GM12878 (cell line): ENCODE data around the gene CD2BP2. TPM values are rescaled to one million over a fixed set of nuclear protein-coding genes. Genes with fewer than 3 reads are reported as not detected.

ENCODE experiments used
- ATAC-seq: fragments of 200-7000 bp; cut with Tn5 transposase; 3 replicates; pipeline ENCODE4 v1.9.1; 2020; ENCODE audit warnings: mild to moderate bottlenecking, moderate library complexity
- BruUV-seq: library from RNA; stranded (reverse); fragments of 400-500 nt; replicated peaks from 2 replicates; lab custom pipeline; 2021; lab: Mats Ljungman, UMichigan
- CTCF ChIA-PET: fragments of 300-600 bp; sonication (Branson Sonifier 250); formaldehyde crosslinking; extraction: SDS; loops from one replicate; lab custom pipeline; 2021; ENCODE audit warnings: inconsistent platforms; lab: Yijun Ruan, JAX
- POLR2A ChIA-PET: fragments of 350-600 bp; formaldehyde crosslinking; extraction: SDS; loops from one replicate; lab custom pipeline; 2021; ENCODE audit warnings: inconsistent platforms; lab: Charles Lee
- RAD21 ChIA-PET: fragments of 300-600 bp; sonication (Branson Sonifier 250); formaldehyde crosslinking; loops from one replicate; lab custom pipeline; 2023; ENCODE audit warnings: antibody characterized with exemption; ENCODE audit not compliant: unreplicated experiment; lab: Charles Lee
- SMC1A ChIA-PET: fragments of 300-600 bp; sonication (Branson Sonifier 250); formaldehyde crosslinking; loops from one replicate; lab custom pipeline; 2023; ENCODE audit not compliant: unreplicated experiment, uncharacterized antibody; lab: Charles Lee
- DNase-seq: peaks from one replicate; pipeline ENCODE4 v3.0.0-alpha.2; 2011; ENCODE audit warnings: low read depth, low spot score
- FAIRE-seq: peaks from 3 replicates; lab custom pipeline; 2011; peaks lifted over from hg19 to GRCh38; lab: Jason Lieb, UNC
- H2AFZ ChIP-seq: 2 replicates; pipeline ENCODE4 v1.6.0; 2011; ENCODE audit warnings: low read depth, low read length, control low read depth; ENCODE audit not compliant: control insufficient read depth
- H3K27ac ChIP-seq: 2 replicates; pipeline ENCODE4 v1.5.1; 2011; ENCODE audit warnings: control low read depth; ENCODE audit not compliant: control insufficient read depth, insufficient read depth
- H3K27me3 ChIP-seq, 2 experiments: replicated peaks in 1 of 2; 2 replicates each; pipeline versions ENCODE4 v1.6.0 to v1.6.1; 2011; ENCODE audit warnings: low read length in 1 of 2; ENCODE audit not compliant: control insufficient read depth in 2 of 2, insufficient read depth in 2 of 2
- H3K36me3 ChIP-seq, 2 experiments: 2 replicates each; pipeline ENCODE4 v1.5.1; 2011; ENCODE audit warnings: low read length in 1 of 2; ENCODE audit not compliant: control insufficient read depth in 2 of 2, insufficient read depth in 2 of 2
- H3K4me1 ChIP-seq: 2 replicates; pipeline ENCODE4 v1.6.1; 2011; ENCODE audit warnings: mild to moderate bottlenecking, low read length, moderate library complexity, mixed read lengths; ENCODE audit not compliant: control insufficient read depth, insufficient read depth
- H3K4me2 ChIP-seq: 2 replicates; pipeline ENCODE4 v1.6.0; 2011; ENCODE audit warnings: control low read depth; ENCODE audit not compliant: control insufficient read depth, insufficient read depth
- H3K4me3 ChIP-seq: fragments of 200-600 bp; sonication (generic); 2 replicates; pipeline ENCODE4 v1.5.1; 2016
- H3K79me2 ChIP-seq: 2 replicates; pipeline ENCODE4 v1.6.0; 2011; ENCODE audit warnings: low read length; ENCODE audit not compliant: control insufficient read depth, insufficient read depth
- H3K9ac ChIP-seq: 2 replicates; pipeline ENCODE4 v1.8.0; 2011; ENCODE audit warnings: low read length, control low read depth, mixed read lengths; ENCODE audit not compliant: control insufficient read depth, insufficient read depth
- H3K9me3 ChIP-seq: replicated peaks from 3 replicates; pipeline ENCODE4 v1.5.1; 2011; ENCODE audit warnings: mild to moderate bottlenecking, low read length; ENCODE audit not compliant: control insufficient read depth, insufficient read depth
- H4K20me1 ChIP-seq: 2 replicates; pipeline ENCODE4 v1.6.0; 2011; ENCODE audit not compliant: control insufficient read depth, insufficient read depth
- BCL3 ChIP-seq: IDR thresholded peaks from 2 replicates; pipeline ENCODE4 v1.6.1; 2011; ENCODE audit warnings: borderline replicate concordance, low read depth, mild to moderate bottlenecking, moderate library complexity, low read length; ENCODE audit not compliant: insufficient read depth, poor library complexity, severe bottlenecking
- CBFB ChIP-seq: IDR thresholded peaks from 2 replicates; pipeline ENCODE4 v1.6.1; 2016; ENCODE audit warnings: antibody characterized with exemption, low read depth
- CHD1 ChIP-seq: IDR thresholded peaks from 2 replicates; pipeline ENCODE4 v1.6.1; 2012; ENCODE audit warnings: low read depth, low read length, improper control_type of control experiment
- CHD4 ChIP-seq: fragments of 200-600 bp; sonication (generic); IDR thresholded peaks from 2 replicates; pipeline ENCODE4 v1.6.1; 2016; ENCODE audit warnings: mild to moderate bottlenecking
- ELK1 ChIP-seq: IDR thresholded peaks from 2 replicates; pipeline ENCODE4 v1.6.1; 2012; ENCODE audit warnings: low read depth, low read length, improper control_type of control experiment
- FOS ChIP-seq: IDR thresholded peaks from 3 replicates; pipeline ENCODE4 v1.6.1; 2011; ENCODE audit warnings: borderline replicate concordance; ENCODE audit not compliant: insufficient read length; ENCODE audit errors: extremely low read depth
- HSF1 ChIP-seq: fragments of 150-350 bp; IDR thresholded peaks from 2 replicates; pipeline ENCODE4 v1.6.1; 2014; ENCODE audit warnings: mild to moderate bottlenecking, low read depth, low read length
- JUNB ChIP-seq: IDR thresholded peaks from 2 replicates; pipeline ENCODE4 v1.6.1; 2016; ENCODE audit warnings: antibody characterized with exemption, mild to moderate bottlenecking
- NRF1 ChIP-seq: conservative IDR thresholded peaks from 2 replicates; pipeline ENCODE4 v1.6.1; 2011; ENCODE audit warnings: mild to moderate bottlenecking, low read depth, low read length, improper control_type of control experiment
- POLR2AphosphoS5 ChIP-seq: IDR thresholded peaks from 2 replicates; pipeline ENCODE4 v1.6.1; 2011; ENCODE audit warnings: mild to moderate bottlenecking, low read length, inconsistent platforms
- SMC3 ChIP-seq: IDR thresholded peaks from 2 replicates; pipeline ENCODE4 v1.6.1; 2011; ENCODE audit warnings: low read length, improper control_type of control experiment, borderline replicate concordance
- SUPT20H ChIP-seq: IDR thresholded peaks from 2 replicates; pipeline ENCODE4 v1.6.1; 2011; ENCODE audit warnings: low read depth, mild to moderate bottlenecking, low read length, moderate library complexity, borderline replicate concordance; ENCODE audit not compliant: control insufficient read depth
- SUZ12 ChIP-seq: fragments of 200-600 bp; sonication (generic); IDR thresholded peaks from one replicate; pipeline ENCODE4 v1.6.1; 2018; ENCODE audit warnings: antibody characterized with exemption, mild to moderate bottlenecking; ENCODE audit not compliant: unreplicated experiment
- YBX1 ChIP-seq: fragments of 450-650 bp; IDR thresholded peaks from 2 replicates; pipeline ENCODE4 v1.6.1; 2016; ENCODE audit warnings: antibody characterized with exemption
- ZBTB40 ChIP-seq: fragments of 450-650 bp; IDR thresholded peaks from 2 replicates; pipeline ENCODE4 v1.6.1; 2016; ENCODE audit warnings: mild to moderate bottlenecking, moderate library complexity, borderline replicate concordance
- WGBS: methylation state at CpG from one replicate; pipeline ENCODE4 v1.1.6; 2016; ENCODE audit warnings: low lambda C conversion rate; ENCODE audit not compliant: insufficient replicate concordance, insufficient coverage; ENCODE audit errors: missing lambda C conversion rate; 5-methylcytosine and 5-hydroxymethylcytosine counted together
- in situ Hi-C: fragments of 300-500 bp; cut with MboI; formaldehyde crosslinking; loops from 9 replicates; pipeline ENCODE4 v1.14.3; 2018; ENCODE audit warnings: mixed read lengths
- intact Hi-C: fragments of 100-400 bp; cut with micrococcal nuclease; formaldehyde crosslinking; loops from one replicate; pipeline ENCODE4 v1.14.2; 2022; ENCODE audit not compliant: unreplicated experiment
- polyA plus RNA-seq, 11 experiments: library from polyadenylated mRNA; depleted of rRNA in 4 of 11; unstranded in 6 of 11; stranded (reverse) in 5 of 11; fragments of >200 nt; fragmentation: Nextera tagmentation in 4 of 11; fragmentation: Illumina TruSeq in 1 of 11; extraction: Ambion mirVana in 4 of 11; extraction: Trizol in 1 of 11; gene quantifications; 1 replicate in 1 of 11; 2 replicates in 10 of 11; pipeline versions ENCODE4 v1.2.1 to v1.2.3, GENCODE V29; 2011 to 2016; ENCODE audit warnings: inconsistent platforms in 2 of 11, missing spikeins in 2 of 11, low read depth in 1 of 11
- total RNA-seq, 4 experiments: library from RNA; depleted of rRNA in 3 of 4; stranded (reverse); fragments of >200 nt in 3 of 4; fragmentation: Illumina TruSeq in 1 of 4; extraction: Trizol in 1 of 4; gene quantifications; 2 replicates each; pipeline versions ENCODE4 v1.2.1 to v1.2.3, GENCODE V29; 2013 to 2021

CD2BP2 gene
- total and polyA plus RNA-seq, 10 of the 15 experiments (the other 5 are each of a cell fraction or from before 2014, with no cell fraction given): 3.3 to 47.9 (median 31.8) TPM

GRCh38 chr16:30351586-30352419, 3.3 kb downstream of the CD2BP2 start:
- Histone ChIP-seq H3K9ac (no peak overlapping the region), H3K9me3 (no peaks in the 10 kb centered on the region), H3K36me3 (peaks cover 2 to 4% of the 10 kb centered on the region in 2 experiments), H3K4me3 (no peak overlapping the region), H3K4me1 (peaks cover 40% of the 10 kb centered on the region), H4K20me1 (peaks cover 8% of the 10 kb centered on the region), H3K27ac (no peak overlapping the region), H3K79me2 (peaks cover 18% of the 10 kb centered on the region), H2AFZ (no peak overlapping the region), H3K27me3 (no peaks in the 10 kb centered on the region), H3K4me2 (no peak overlapping the region)
- BruUV-seq: no TSS peak
- in situ Hi-C loops (no loop called here), intact Hi-C loops (loop anchor here (10.0 kb wide), 1 partner anchor 257 kb away; the partner anchor contains the start of genes TBX6 and YPEL3)
- ChIA-PET SMC1A (interaction anchor here (0.6 kb wide), 1 partner anchor 31 kb away, joined by 3 read pairs; the partner anchor contains the start of gene SEPTIN1), CTCF (interaction anchor here (2.1 kb wide), 1 partner anchor 19 kb away, joined by 5 read pairs; no protein-coding TSS in a partner anchor), POLR2A (interaction anchor here (0.6 kb wide), 1 partner anchor 522 kb away, joined by 3 read pairs; no protein-coding TSS in a partner anchor), RAD21 (no interaction called here)
- 94% methylated on average over 11 of the region's 11 CpGs for WGBS
- no peak for ATAC-seq
- DNase-seq: no peak
- FAIRE-seq: no peak
- no peak for TF ChIP-seq ZBTB40
- no peak for TF ChIP-seq BCL3
- TF ChIP-seq CHD1: no peak
- no peak for TF ChIP-seq SMC3
- TF ChIP-seq JUNB: no peak
- no peak for TF ChIP-seq FOS
- no peak for TF ChIP-seq CBFB
- no peak for TF ChIP-seq NRF1
- TF ChIP-seq HSF1: no peak
- no peak for TF ChIP-seq POLR2AphosphoS5
- no peak for TF ChIP-seq SUZ12
- no peak for TF ChIP-seq YBX1
- no peak for TF ChIP-seq SUPT20H
- TF ChIP-seq ELK1: no peak
- no peak for TF ChIP-seq CHD4
